Gastrocnemius medialis (tissue), 4 donors: Measurements from ENCODE around the gene DAG1. TPM values are rescaled to one million over a fixed set of nuclear protein-coding genes. Genes with fewer than 3 reads are reported as not detected.
A peak's percentile ranks its signal among the peaks of the same experiment; 100 is the strongest.
"Not testable (repeated sequence)": the region's sequence is repeated elsewhere in the genome, so short reads cannot be mapped to it uniquely, and the experiment has no call there.

Source experiments
- ATAC-seq, 2 donors: fragments of 150-250 bp; one replicate each; pipeline ENCODE4 v1.9.1; 2016
- DNase-seq, 2 donors: peaks; one replicate each; pipeline ENCODE4 v3.0.0-alpha.2; 2019
- H3K27ac ChIP-seq, 4 donors: fragments of 200-600 bp; sonication (generic); 1 replicate in 1 of 4; 2 replicates in 3 of 4; pipeline ENCODE4 v1.5.1; 2016 to 2018; ENCODE audit warnings: mild to moderate bottlenecking in 2 of 4, moderate library complexity in 1 of 4
- H3K27me3 ChIP-seq, 3 donors: fragments of 200-600 bp; sonication (generic) in 2 of 3; 1 replicate in 1 of 3; 2 replicates in 2 of 3; pipeline versions ENCODE4 v1.5.1 to v1.6.0; 2016 to 2019; ENCODE audit warnings: mild to moderate bottlenecking in 1 of 3, moderate library complexity in 1 of 3
- H3K36me3 ChIP-seq, 2 donors: fragments of 200-600 bp; sonication (generic) in 1 of 2; one replicate each; pipeline ENCODE4 v1.5.1; 2017 to 2018
- H3K4me1 ChIP-seq, 2 donors: fragments of 200-600 bp; sonication (generic) in 1 of 2; one replicate each; pipeline ENCODE4 v1.5.1; 2016 to 2017; ENCODE audit warnings: mild to moderate bottlenecking in 2 of 2
- H3K4me3 ChIP-seq, 4 donors: fragments of 200-600 bp; sonication (generic) in 3 of 4; 1 replicate in 1 of 4; 2 replicates in 3 of 4; pipeline ENCODE4 v1.5.1; 2016 to 2019; ENCODE audit warnings: mild to moderate bottlenecking in 2 of 4
- H3K9me3 ChIP-seq, 3 donors: fragments of 200-600 bp; sonication (generic) in 2 of 3; 1 replicate in 1 of 3; 2 replicates in 2 of 3; pipeline ENCODE4 v1.5.1; 2016 to 2019
- CTCF ChIP-seq, 5 experiments: fragments of 450-650 bp in 3 of 5; fragments of 200-600 bp in 2 of 5; sonication (generic) in 2 of 5; IDR thresholded peaks in 4 of 5; conservative IDR thresholded peaks in 1 of 5; 1 replicate in 4 of 5; 2 replicates in 1 of 5; pipeline ENCODE4 v1.5.1; 2016 to 2019; ENCODE audit warnings: antibody characterized with exemption in 5 of 5, mild to moderate bottlenecking in 3 of 5, moderate library complexity in 3 of 5
- POLR2A ChIP-seq, 2 donors: fragments of 450-650 bp; IDR thresholded peaks; one replicate each; pipeline ENCODE4 v1.6.1; 2017; ENCODE audit warnings: antibody characterized with exemption in 2 of 2, mild to moderate bottlenecking in 2 of 2, moderate library complexity in 2 of 2
- in situ Hi-C, 4 donors: fragments of 200-750 bp; cut with MboI; loops; one replicate each; pipeline versions ENCODE4 v1.15.0 to v1.8.0; 2017; ENCODE audit warnings: low sequenced_read_pairs in 4 of 4
- intact Hi-C: fragments of 100-400 bp; cut with DNase I; formaldehyde crosslinking; loops from one replicate; pipeline ENCODE4 v1.15.1; 2023; ENCODE audit warnings: low total_unique reads
- total RNA-seq, 4 donors: library from RNA; depleted of rRNA; stranded (reverse); fragments of >200 nt; gene quantifications; one replicate each; pipeline versions ENCODE4 v1.1.0 to v1.2.3, GENCODE V29; 2016

The DAG1 gene
- total RNA-seq, 4 donors from 2014 or later = 95.0 to 177 (median 109) TPM

GRCh38 chr3:49489247-49489646 lies 19.2 kb downstream of the DAG1 start:
- Histone ChIP-seq H3K4me1 (peaks cover 28 to 40% of the 10 kb centered on the region in 2 donors), H3K4me3 (no peak overlapping the region), H3K36me3 (peaks cover 0 to 22% of the 10 kb centered on the region in 2 donors), H3K9me3 (no peaks in the 10 kb centered on the region), H3K27ac (peak overlapping the region; percentile 88 to 96 (median 93)), H3K27me3 (no peaks in the 10 kb centered on the region)
- ATAC-seq (no peak), DNase-seq (no peak)
- TF ChIP-seq CTCF (IDR thresholded peaks at IDR 0.05 in 4 of 5, conservative IDR thresholded peaks at IDR 0.05 in 1 of 5) (no peak), POLR2A (IDR thresholded peaks at IDR 0.05) (no peak)
- in situ Hi-C loops = no loop called here
- intact Hi-C loops = no loop called here

- H3K27ac ChIP-seq = peak overlapping the region; percentile 89 to 99 (median 96)
- no peaks in the 10 kb centered on the region for H3K27me3 ChIP-seq
- no peak for TF ChIP-seq POLR2A (IDR thresholded peaks at IDR 0.05)
- TF ChIP-seq CTCF (IDR thresholded peaks at IDR 0.05 in 4 of 5, conservative IDR thresholded peaks at IDR 0.05 in 1 of 5) = no peak
- in situ Hi-C loops = no loop called here
- peaks cover 0 to 20% of the 10 kb centered on the region in 2 donors for H3K36me3 ChIP-seq
- no peak overlapping the region for H3K4me3 ChIP-seq
- peaks cover 20 to 35% of the 10 kb centered on the region in 2 donors for H3K4me1 ChIP-seq
- intact Hi-C loops = no loop called here
- ATAC-seq (no peak), DNase-seq (no peak)
- H3K9me3 ChIP-seq = no peaks in the 10 kb centered on the region
Measured at GRCh38 chr3:49492969-49493368, 22.9 kb downstream of the DAG1 start.

- in situ Hi-C loops = no loop called here
- intact Hi-C loops = no loop called here
- peak overlapping the region; percentile 89 to 99 (median 96) for H3K27ac ChIP-seq
- H3K4me3 ChIP-seq = no peak overlapping the region
- DNase-seq (no peak), ATAC-seq (no peak)
- no peaks in the 10 kb centered on the region for H3K9me3 ChIP-seq
- no peaks in the 10 kb centered on the region for H3K27me3 ChIP-seq
- H3K36me3 ChIP-seq = peaks cover 0 to 11% of the 10 kb centered on the region in 2 donors
- peaks cover 29 to 44% of the 10 kb centered on the region in 2 donors for H3K4me1 ChIP-seq
- TF ChIP-seq CTCF (IDR thresholded peaks at IDR 0.05 in 4 of 5, conservative IDR thresholded peaks at IDR 0.05 in 1 of 5) = no peak
- TF ChIP-seq POLR2A (IDR thresholded peaks at IDR 0.05) = no peak
Measured at GRCh38 chr3:49493901-49494300, 23.8 kb downstream of the DAG1 start.

GRCh38 chr3:49495023-49495422 lies 25.0 kb downstream of the DAG1 start:
- Histone ChIP-seq H3K27me3 (no peaks in the 10 kb centered on the region), H3K27ac (peak overlapping the region; percentile 89 to 99 (median 96)), H3K4me3 (no peak overlapping the region), H3K36me3 (peaks cover 0 to 3% of the 10 kb centered on the region in 2 donors), H3K9me3 (no peaks in the 10 kb centered on the region), H3K4me1 (peaks cover 40 to 55% of the 10 kb centered on the region in 2 donors)
- in situ Hi-C loops (no loop called here), intact Hi-C loops (no loop called here)
- TF ChIP-seq CTCF (IDR thresholded peaks at IDR 0.05 in 4 of 5, conservative IDR thresholded peaks at IDR 0.05 in 1 of 5) (no peak), POLR2A (IDR thresholded peaks at IDR 0.05) (no peak)
- ATAC-seq (no peak), DNase-seq (no peak)

GRCh38 chr3:49496845-49497244 lies 26.8 kb downstream of the DAG1 start:
- H3K27ac ChIP-seq = peak overlapping the region; percentile 89 to 99 (median 96)
- H3K9me3 ChIP-seq, H3K36me3 ChIP-seq, H3K4me3 ChIP-seq, H3K27me3 ChIP-seq, ATAC-seq, intact Hi-C loops, DNase-seq, in situ Hi-C loops: not testable (repeated sequence)
- H3K4me1 ChIP-seq = peaks cover 57 to 67% of the 10 kb centered on the region in 2 donors
